H9 (cell line): ENCODE measurements around the gene ANK3. TPM values are rescaled to one million over a fixed set of nuclear protein-coding genes. Genes with fewer than 3 reads are reported as not detected.

Source experiments
- DNase-seq: peaks from one replicate; pipeline ENCODE4 v3.0.0-alpha.2; 2017
- H2AFZ ChIP-seq: one replicate; pipeline ENCODE4 v1.6.1; 2013; ENCODE audit warnings: mild to moderate bottlenecking, low read length, control low read depth, moderate library complexity
- H2AK5ac ChIP-seq: 2 replicates; pipeline ENCODE4 v1.6.1; 2013; ENCODE audit warnings: low read length, control low read depth, mixed read lengths; ENCODE audit not compliant: insufficient read length
- H2BK120ac ChIP-seq: one replicate; pipeline ENCODE4 v1.6.1; 2013; ENCODE audit warnings: low read depth, mild to moderate bottlenecking, low read length, control low read depth, inconsistent platforms; ENCODE audit not compliant: poor library complexity, severe bottlenecking
- H2BK12ac ChIP-seq: 2 replicates; pipeline ENCODE4 v1.6.1; 2013; ENCODE audit warnings: low read length, control low read depth, mixed read lengths, low read depth; ENCODE audit not compliant: insufficient read length
- H2BK15ac ChIP-seq: 2 replicates; pipeline ENCODE4 v1.6.1; 2013; ENCODE audit warnings: low read depth, low read length, control low read depth
- H2BK20ac ChIP-seq: one replicate; pipeline ENCODE4 v1.6.1; 2013; ENCODE audit warnings: low read depth, mild to moderate bottlenecking, low read length, control low read depth, inconsistent platforms; ENCODE audit not compliant: poor library complexity, severe bottlenecking
- H2BK5ac ChIP-seq: 2 replicates; pipeline ENCODE4 v1.6.1; 2013; ENCODE audit warnings: low read length, control low read depth, mixed read lengths; ENCODE audit not compliant: insufficient read length
- H3K14ac ChIP-seq: 2 replicates; pipeline ENCODE4 v1.6.1; 2013; ENCODE audit warnings: low read length, control low read depth; ENCODE audit not compliant: insufficient read depth
- H3K18ac ChIP-seq: 2 replicates; pipeline ENCODE4 v1.6.1; 2013; ENCODE audit warnings: low read depth, mild to moderate bottlenecking, mixed read lengths, low read length, control low read depth; ENCODE audit not compliant: insufficient read length
- H3K23ac ChIP-seq: 2 replicates; pipeline ENCODE4 v1.6.1; 2013; ENCODE audit warnings: low read length, control low read depth, mixed read lengths, low read depth; ENCODE audit not compliant: insufficient read length
- H3K23me2 ChIP-seq: 2 replicates; pipeline ENCODE4 v1.6.1; 2013; ENCODE audit warnings: low read depth, mild to moderate bottlenecking, mixed read lengths, low read length, control low read depth; ENCODE audit not compliant: insufficient read length, poor library complexity, severe bottlenecking
- H3K27ac ChIP-seq: 2 replicates; pipeline ENCODE4 v1.5.1; 2013; ENCODE audit warnings: low read length, control low read depth, mixed read lengths, low read depth; ENCODE audit not compliant: insufficient read length
- H3K27me3 ChIP-seq: 2 replicates; pipeline ENCODE4 v1.6.1; 2013; ENCODE audit warnings: low read length, control low read depth, inconsistent platforms; ENCODE audit not compliant: insufficient read depth
- H3K4ac ChIP-seq: 2 replicates; pipeline ENCODE4 v1.6.1; 2013; ENCODE audit warnings: low read depth, mild to moderate bottlenecking, control low read depth, inconsistent platforms, low read length, moderate library complexity
- H3K4me1 ChIP-seq: 2 replicates; pipeline ENCODE4 v1.6.1; 2013; ENCODE audit warnings: low read length, control low read depth, inconsistent platforms; ENCODE audit not compliant: insufficient read depth
- H3K4me2 ChIP-seq: 2 replicates; pipeline ENCODE4 v1.6.1; 2013; ENCODE audit warnings: low read length, control low read depth, mixed read lengths; ENCODE audit not compliant: insufficient read length, insufficient read depth
- H3K56ac ChIP-seq: 2 replicates; pipeline ENCODE4 v1.6.1; 2013; ENCODE audit warnings: low read depth, mild to moderate bottlenecking, mixed read lengths, low read length, control low read depth; ENCODE audit not compliant: insufficient read length
- H3K79me1 ChIP-seq: 2 replicates; pipeline ENCODE4 v1.6.1; 2013; ENCODE audit warnings: low read depth, mild to moderate bottlenecking, moderate library complexity, low read length, control low read depth, inconsistent platforms; ENCODE audit not compliant: insufficient read depth, poor library complexity, severe bottlenecking
- H3K79me2 ChIP-seq: 2 replicates; pipeline ENCODE4 v1.6.1; 2013; ENCODE audit warnings: low read length, control low read depth, inconsistent platforms; ENCODE audit not compliant: insufficient read depth
- H3K9ac ChIP-seq: 2 replicates; pipeline ENCODE4 v1.6.1; 2013; ENCODE audit warnings: low read length, control low read depth, mixed read lengths; ENCODE audit not compliant: insufficient read length; ENCODE audit errors: extremely low read depth
- H3K9me3 ChIP-seq: one replicate; pipeline ENCODE4 v1.6.1; 2013; ENCODE audit warnings: low read depth, low read length, inconsistent platforms; ENCODE audit not compliant: control insufficient read depth
- H3T11ph ChIP-seq: one replicate; pipeline ENCODE4 v1.6.1; 2013; ENCODE audit warnings: mild to moderate bottlenecking, low read length, control low read depth, inconsistent platforms
- H4K20me1 ChIP-seq: one replicate; pipeline ENCODE4 v1.6.1; 2013; ENCODE audit not compliant: control insufficient read depth, insufficient read length, insufficient read depth
- H4K5ac ChIP-seq: 2 replicates; pipeline ENCODE4 v1.6.1; 2013; ENCODE audit warnings: low read depth, mild to moderate bottlenecking, mixed read lengths, low read length, control low read depth; ENCODE audit not compliant: insufficient read length
- H4K8ac ChIP-seq: replicated peaks from 2 replicates; pipeline ENCODE4 v1.6.1; 2013; ENCODE audit warnings: low read length, control low read depth, mixed read lengths, low read depth; ENCODE audit not compliant: insufficient read length
- H4K91ac ChIP-seq: 2 replicates; pipeline ENCODE4 v1.6.1; 2013; ENCODE audit warnings: low read depth, mild to moderate bottlenecking, moderate library complexity, mixed read lengths, low read length, control low read depth; ENCODE audit not compliant: insufficient read length
- H3K27ac Mint-ChIP-seq, 3 experiments: 2 replicates in 2 of 3; 3 replicates in 1 of 3; pipeline ENCODE4 v1.8.0; 2020 to 2021; ENCODE audit warnings: mixed read lengths in 3 of 3, mild to moderate bottlenecking in 1 of 3, moderate library complexity in 1 of 3
- H3K27me3 Mint-ChIP-seq: 2 replicates; pipeline ENCODE4 v1.8.0; 2021; ENCODE audit warnings: low read depth, mild to moderate bottlenecking, moderate library complexity, mixed read lengths
- H3K36me3 Mint-ChIP-seq, 3 experiments: 2 replicates in 2 of 3; 3 replicates in 1 of 3; pipeline ENCODE4 v1.8.0; 2020 to 2021; ENCODE audit warnings: low read depth in 3 of 3, mixed read lengths in 3 of 3; ENCODE audit not compliant: insufficient read depth in 1 of 3
- H3K4me1 Mint-ChIP-seq, 2 experiments: 2 replicates each; pipeline ENCODE4 v1.8.0; 2020; ENCODE audit warnings: mixed read lengths in 2 of 2
- H3K4me3 Mint-ChIP-seq, 2 experiments: 2 replicates in 1 of 2; 3 replicates in 1 of 2; pipeline ENCODE4 v1.8.0; 2020 to 2021; ENCODE audit warnings: mild to moderate bottlenecking in 2 of 2, mixed read lengths in 2 of 2, moderate library complexity in 1 of 2
- H3K9me3 Mint-ChIP-seq, 2 experiments: 2 replicates in 1 of 2; 3 replicates in 1 of 2; pipeline ENCODE4 v1.8.0; 2020; ENCODE audit warnings: mild to moderate bottlenecking in 2 of 2, mixed read lengths in 2 of 2, moderate library complexity in 1 of 2
- WGBS: extraction: QIAGEN DNeasy Blood & Tissue Kit; methylation state at CpG from one replicate; pipeline ENCODE4 v1.1.7; 2013; ENCODE audit warnings: missing lambda C conversion rate, low lambda C conversion rate, mixed read lengths; ENCODE audit not compliant: insufficient read length; ENCODE audit errors: extremely low coverage; 5-methylcytosine and 5-hydroxymethylcytosine counted together
- total RNA-seq: library from RNA; stranded (reverse); gene quantifications from 2 replicates; pipeline ENCODE4 v1.2.1, GENCODE V29; 2021
- TF ChIP-seq, protein P1 (sequence below): fragments of 200-600 bp; sonication (generic); conservative IDR thresholded peaks from 3 replicates; pipeline ENCODE4 v1.8.0; 2021; ENCODE audit warnings: antibody characterized with exemption, mild to moderate bottlenecking

ANK3 gene
- total RNA-seq, 1 experiment from 2014 or later, result 59.6 TPM

DNA sequence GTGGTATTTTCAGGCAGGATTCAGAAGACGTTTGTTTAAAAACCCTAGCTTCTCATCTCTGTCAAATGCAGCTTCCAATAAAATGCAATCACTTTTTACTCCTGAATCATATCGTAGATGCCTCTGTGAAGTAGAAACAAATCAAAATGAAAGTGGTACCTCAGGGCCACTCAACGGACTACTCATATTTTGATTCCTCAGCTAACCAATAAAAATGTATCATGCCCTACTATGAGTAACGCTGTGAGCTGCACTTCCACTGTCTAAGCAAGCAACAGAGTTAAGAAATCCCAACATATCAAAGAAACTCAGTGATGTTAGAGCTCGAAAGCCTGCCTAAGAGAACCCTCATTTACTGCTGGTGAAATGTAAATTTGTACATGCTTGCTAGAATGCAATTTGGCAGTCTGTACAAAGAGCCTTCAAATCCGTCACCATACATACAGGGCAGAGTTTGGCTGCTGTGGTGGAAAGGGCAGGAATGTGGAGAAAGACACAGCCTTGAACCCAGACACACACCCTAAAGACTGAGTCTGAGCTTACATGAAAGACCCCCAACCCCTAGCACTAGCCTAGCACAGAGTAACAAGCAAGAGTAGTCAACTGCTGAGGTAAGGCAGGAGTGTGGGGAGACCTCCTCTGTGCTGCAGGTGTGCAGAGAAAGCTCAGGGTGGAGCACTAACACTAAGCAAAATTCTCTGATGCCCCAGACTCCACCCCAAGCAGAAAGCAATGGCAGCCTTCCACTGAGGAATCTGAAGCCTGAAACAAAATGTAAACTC lies 151.5 kb downstream of the ANK3 start:
- no peaks in the 10 kb centered on the region for H3K9me3 ChIP-seq
- H3K4me1 ChIP-seq, result no peaks in the 10 kb centered on the region
- no peak overlapping the region for H3K4me2 ChIP-seq
- H3K23ac ChIP-seq, result no peak overlapping the region
- H2BK5ac ChIP-seq, result no peak overlapping the region
- no peak overlapping the region for H2AFZ ChIP-seq
- H2AK5ac ChIP-seq, result no peak overlapping the region
- no peaks in the 10 kb centered on the region for H3K23me2 ChIP-seq
- Mint-ChIP-seq H3K27me3 (no peaks in the 10 kb centered on the region), H3K4me3 (no peak overlapping the region), H3K27ac (peak overlapping the region in 2 of 3 experiments; percentile 24 to 48; a peak in 4 of 7 replicates), H3K9me3 (no peaks in the 10 kb centered on the region), H3K4me1 (peaks cover 7 to 10% of the 10 kb centered on the region in 2 experiments), H3K36me3 (no peaks in the 10 kb centered on the region)
- no peak overlapping the region for H3K56ac ChIP-seq
- H4K5ac ChIP-seq, result no peak overlapping the region
- no peaks in the 10 kb centered on the region for H3K79me2 ChIP-seq
- H3K4ac ChIP-seq, result no peak overlapping the region
- no peak overlapping the region for H4K91ac ChIP-seq
- H3K18ac ChIP-seq, result no peak overlapping the region
- H3K14ac ChIP-seq, result no peak overlapping the region; the same call in 1 of the 2 replicates
- no peak overlapping the region for H4K8ac ChIP-seq
- H2BK120ac ChIP-seq, result no peak overlapping the region
- no peak overlapping the region for H3K27ac ChIP-seq
- no peak overlapping the region for H3T11ph ChIP-seq
- H3K79me1 ChIP-seq, result no peaks in the 10 kb centered on the region
- DNase-seq, result peak; percentile 47
- no CpG with 5 or more reads among the region's 6 CpGs for WGBS
- no peak overlapping the region for H2BK20ac ChIP-seq
- H3K9ac ChIP-seq, result no peak overlapping the region
- no peak overlapping the region for H2BK15ac ChIP-seq
- TF ChIP-seq, protein P1, sequence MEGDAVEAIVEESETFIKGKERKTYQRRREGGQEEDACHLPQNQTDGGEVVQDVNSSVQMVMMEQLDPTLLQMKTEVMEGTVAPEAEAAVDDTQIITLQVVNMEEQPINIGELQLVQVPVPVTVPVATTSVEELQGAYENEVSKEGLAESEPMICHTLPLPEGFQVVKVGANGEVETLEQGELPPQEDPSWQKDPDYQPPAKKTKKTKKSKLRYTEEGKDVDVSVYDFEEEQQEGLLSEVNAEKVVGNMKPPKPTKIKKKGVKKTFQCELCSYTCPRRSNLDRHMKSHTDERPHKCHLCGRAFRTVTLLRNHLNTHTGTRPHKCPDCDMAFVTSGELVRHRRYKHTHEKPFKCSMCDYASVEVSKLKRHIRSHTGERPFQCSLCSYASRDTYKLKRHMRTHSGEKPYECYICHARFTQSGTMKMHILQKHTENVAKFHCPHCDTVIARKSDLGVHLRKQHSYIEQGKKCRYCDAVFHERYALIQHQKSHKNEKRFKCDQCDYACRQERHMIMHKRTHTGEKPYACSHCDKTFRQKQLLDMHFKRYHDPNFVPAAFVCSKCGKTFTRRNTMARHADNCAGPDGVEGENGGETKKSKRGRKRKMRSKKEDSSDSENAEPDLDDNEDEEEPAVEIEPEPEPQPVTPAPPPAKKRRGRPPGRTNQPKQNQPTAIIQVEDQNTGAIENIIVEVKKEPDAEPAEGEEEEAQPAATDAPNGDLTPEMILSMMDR, result peak; percentile 64; the same call in 2 of the 3 replicates
- H4K20me1 ChIP-seq, result no peaks in the 10 kb centered on the region
- no peaks in the 10 kb centered on the region for H3K27me3 ChIP-seq
- no peak overlapping the region for H2BK12ac ChIP-seq
